ENCODE data around the gene CLDN20. TPM values are rescaled to one million over a fixed set of nuclear protein-coding genes. Genes with fewer than 3 reads are reported as not detected.

CLDN20 gene
- total and polyA plus RNA-seq, 2 of the 4 experiments (the other 2 are of a cell fraction) = not detected

GRCh38 chr6:155252581-155252980, 11.2 kb upstream of the CLDN20 start:
- Histone ChIP-seq H2AK9ac (replicated peaks; ENCODE audit: low read depth, low read length, poor library complexity) (no peak overlapping the region), H3K9me1 (ENCODE audit: insufficient read depth, low read length) (peaks cover 6% of the 10 kb centered on the region; the same call in 1 of the 2 replicates), H2AK5ac (ENCODE audit: low read depth, low read length) (no peak overlapping the region), H3K79me1 (ENCODE audit: low read depth in 1 of 2, low read length in 2 of 2) (0 out of 4 replicates have a peak, but pooled peaks cover 4 to 9% of the 10 kb centered on the region in 2 experiments), H2BK15ac (ENCODE audit: low read depth, low read length) (no peak overlapping the region), H3K4me3 (ENCODE audit: insufficient read depth, low read depth, low read length) (no peak overlapping the region), H3K14ac (replicated peaks; ENCODE audit: low read depth, low read length) (no peak overlapping the region), H3K18ac (ENCODE audit: low read depth, low read length) (no peak overlapping the region), H4K8ac (ENCODE audit: low read depth in 2 of 2, low read length in 2 of 2) (no peak overlapping the region), H3K27ac (ENCODE audit: insufficient read depth, low read length) (no peak overlapping the region), H2BK120ac (ENCODE audit: low read depth, low read length) (no peak overlapping the region), H4K5ac (ENCODE audit: low read depth, low read length) (no peak overlapping the region), H3K23ac (ENCODE audit: low read depth, low read length) (no peak overlapping the region), H3K36me3 (ENCODE audit: control insufficient read depth, insufficient read depth, low read length) (peaks cover 20% of the 10 kb centered on the region), H3K4ac (ENCODE audit: low read depth, low read length) (no peak overlapping the region), H3K9ac (ENCODE audit: low read depth, low read length) (no peak overlapping the region), H4K20me1 (ENCODE audit: insufficient read depth, low read length) (no peaks in the 10 kb centered on the region), H3K4me1 (ENCODE audit: control insufficient read depth, insufficient read depth, low read length) (peaks cover 10% of the 10 kb centered on the region), H3K4me2 (ENCODE audit: low read depth, low read length) (no peak overlapping the region), H4K91ac (ENCODE audit: insufficient read depth, low read depth, low read length) (no peak overlapping the region), H2BK20ac (ENCODE audit: low read depth, low read length) (no peak overlapping the region), H2BK5ac (ENCODE audit: low read depth, low read length, poor library complexity, severe bottlenecking) (no peak overlapping the region), H3K9me3 (ENCODE audit: control insufficient read depth, insufficient read depth, low read length) (no peaks in the 10 kb centered on the region), H3K56ac (ENCODE audit: extremely low read depth, insufficient read depth, low read length) (no peak overlapping the region), H2AFZ (replicated peaks; ENCODE audit: low read length, poor library complexity) (no peak overlapping the region), H3K27me3 (ENCODE audit: control insufficient read depth, insufficient read depth, low read length) (no peaks in the 10 kb centered on the region)
- CTCF ChIA-PET = no interaction called here
- intact Hi-C loops (cut with micrococcal nuclease) (no loop called here), dilution Hi-C loops (cut with HindIII; ENCODE audit: low sequenced_read_pairs, unreplicated experiment) (no loop called here), in situ Hi-C loops (cut with MboI; ENCODE audit: low sequenced_read_pairs) (loop anchor here (5.0 kb wide), 1 partner anchor 320 kb away; no protein-coding TSS in a partner anchor)
- POLR2A ChIA-PET (ENCODE audit: unreplicated experiment) = no interaction called here
- TF ChIP-seq SMC3 (IDR thresholded peaks at IDR 0.05; ENCODE audit: low read depth, low read length) = no peak
- no peak for TF ChIP-seq USF2 (IDR thresholded peaks at IDR 0.05; ENCODE audit: low read depth, low read length)
- TF ChIP-seq POLR2A (IDR thresholded peaks at IDR 0.05; ENCODE audit: low read depth, low read length) = no peak
- no peak for TF ChIP-seq FOS (IDR thresholded peaks at IDR 0.05; ENCODE audit: low read depth, low read length)
- TF ChIP-seq BHLHE40 (IDR thresholded peaks at IDR 0.05; ENCODE audit: low read depth, low read length) = no peak
- no peak for TF ChIP-seq NFE2L2 (IDR thresholded peaks at IDR 0.05; ENCODE audit: low read depth, low read length)
- no peak for TF ChIP-seq MAFK (IDR thresholded peaks at IDR 0.05; ENCODE audit: low read depth, low read length)
- TF ChIP-seq RFX5 (IDR thresholded peaks at IDR 0.05; ENCODE audit: low read depth, low read length) = no peak
- TF ChIP-seq MXI1 (IDR thresholded peaks at IDR 0.05; ENCODE audit: borderline replicate concordance, low read depth, low read length) = no peak
- no peak for TF ChIP-seq ELK1 (IDR thresholded peaks at IDR 0.05; ENCODE audit: borderline replicate concordance, low read depth, low read length)
- TF ChIP-seq MAZ (IDR thresholded peaks at IDR 0.05; ENCODE audit: borderline replicate concordance, low read depth, low read length) = no peak
- TF ChIP-seq CTCF (conservative IDR thresholded peaks at IDR 0.05; ENCODE audit: low read depth, low read length) = no peak
- no peak for TF ChIP-seq CEBPB (IDR thresholded peaks at IDR 0.05; ENCODE audit: low read depth, low read length)
- TF ChIP-seq RAD21 (IDR thresholded peaks at IDR 0.05; ENCODE audit: low read length) = no peak
- no peak for TF ChIP-seq CHD1 (IDR thresholded peaks at IDR 0.05; ENCODE audit: low read depth, low read length)
- no peak for ATAC-seq (ENCODE audit: low read depth)
- no peak for DNase-seq
- WGBS, 2 experiments (ENCODE audit: extremely low coverage in 2 of 2, insufficient read length in 1 of 2) = 100% methylated on average over 4 of the region's 8 CpGs; no CpG with 5 or more reads in 1 of the 2 experiments
- no TSS peak for BruUV-seq (replicated peaks)

Data from IMR-90 (cell line).